MM.1S (cell line): ENCODE measurements around the gene PCCA.

Source experiments
- CTCF ChIP-seq: fragments of 300-600 bp; sonication (generic); IDR thresholded peaks from 2 replicates; pipeline ENCODE4 v1.5.1; 2016; ENCODE audit warnings: antibody characterized with exemption, low read length, mixed read lengths
- EZH2 ChIP-seq: fragments of 300-600 bp; sonication (generic); optimal IDR thresholded peaks from 2 replicates; pipeline ENCODE3; 2017; ENCODE audit warnings: low read depth, mild to moderate bottlenecking, antibody characterized with exemption, low read length, mixed read lengths
- EZH2phosphoT487 ChIP-seq: fragments of 300-600 bp; sonication (generic); IDR thresholded peaks from 2 replicates; pipeline ENCODE4 v1.6.1; 2018; ENCODE audit warnings: antibody characterized with exemption, low read length

- no peak for TF ChIP-seq CTCF
- TF ChIP-seq EZH2, result no peak
- TF ChIP-seq EZH2phosphoT487, result no peak
Observed at GRCh38 chr13:100378533-100378932, 289.6 kb downstream of the PCCA start.
